Measurements from ENCODE around the gene FBXO42.

Gene FBXO42

DNA sequence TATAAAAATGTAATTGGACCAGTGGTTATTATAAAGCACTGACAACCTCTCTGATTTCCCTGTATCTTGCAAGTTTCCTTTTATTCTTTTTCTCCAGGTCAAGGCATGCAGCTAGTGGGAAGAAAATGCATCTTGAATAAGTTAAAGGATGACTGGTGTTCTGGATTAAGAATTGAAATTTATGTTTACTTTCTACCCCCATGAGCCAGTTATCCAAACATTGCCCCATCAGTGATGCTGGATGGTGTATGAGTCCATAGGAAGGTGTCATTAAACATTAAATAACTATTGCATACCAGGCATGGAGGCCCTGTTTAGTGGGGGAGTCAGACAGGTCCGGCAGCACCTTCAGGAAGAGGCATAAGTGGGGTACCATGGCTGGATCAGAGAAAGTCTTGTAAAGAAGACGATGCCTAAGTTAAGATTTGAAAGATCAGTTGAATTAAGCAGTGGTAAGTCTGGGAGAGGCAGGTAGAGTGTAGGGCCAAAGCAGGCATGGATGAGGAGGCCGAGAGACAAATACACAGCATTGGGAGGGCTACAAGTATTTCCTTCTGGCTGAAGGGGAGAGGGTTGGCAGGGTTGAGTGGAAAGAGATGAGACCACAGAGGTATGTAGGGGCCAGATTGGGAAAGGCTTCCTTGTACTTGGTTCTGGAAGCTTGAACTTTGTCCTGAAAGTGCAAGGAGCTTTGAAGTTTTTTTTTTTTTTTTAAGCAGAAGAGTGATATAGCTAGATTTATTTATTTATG is 20.4 kb upstream of the FBXO42 start:
- TF ChIP-seq MAX (IDR thresholded peaks at IDR 0.05; ENCODE audit: low read depth, low read length): no peak
- no peak for TF ChIP-seq MYC (IDR thresholded peaks at IDR 0.05; ENCODE audit: low read depth, low read length)
- TF ChIP-seq POLR2A (IDR thresholded peaks at IDR 0.05; ENCODE audit: extremely low read depth, insufficient read length): no peak
- TF ChIP-seq, protein P1, sequence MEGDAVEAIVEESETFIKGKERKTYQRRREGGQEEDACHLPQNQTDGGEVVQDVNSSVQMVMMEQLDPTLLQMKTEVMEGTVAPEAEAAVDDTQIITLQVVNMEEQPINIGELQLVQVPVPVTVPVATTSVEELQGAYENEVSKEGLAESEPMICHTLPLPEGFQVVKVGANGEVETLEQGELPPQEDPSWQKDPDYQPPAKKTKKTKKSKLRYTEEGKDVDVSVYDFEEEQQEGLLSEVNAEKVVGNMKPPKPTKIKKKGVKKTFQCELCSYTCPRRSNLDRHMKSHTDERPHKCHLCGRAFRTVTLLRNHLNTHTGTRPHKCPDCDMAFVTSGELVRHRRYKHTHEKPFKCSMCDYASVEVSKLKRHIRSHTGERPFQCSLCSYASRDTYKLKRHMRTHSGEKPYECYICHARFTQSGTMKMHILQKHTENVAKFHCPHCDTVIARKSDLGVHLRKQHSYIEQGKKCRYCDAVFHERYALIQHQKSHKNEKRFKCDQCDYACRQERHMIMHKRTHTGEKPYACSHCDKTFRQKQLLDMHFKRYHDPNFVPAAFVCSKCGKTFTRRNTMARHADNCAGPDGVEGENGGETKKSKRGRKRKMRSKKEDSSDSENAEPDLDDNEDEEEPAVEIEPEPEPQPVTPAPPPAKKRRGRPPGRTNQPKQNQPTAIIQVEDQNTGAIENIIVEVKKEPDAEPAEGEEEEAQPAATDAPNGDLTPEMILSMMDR (IDR thresholded peaks at IDR 0.05; ENCODE audit: low read depth, low read length): no peak
- no peak for DNase-seq (ENCODE audit: low read depth)
- H3K4me3 ChIP-seq (ENCODE audit: low read depth, low read length): no peak overlapping the region

DNA sequence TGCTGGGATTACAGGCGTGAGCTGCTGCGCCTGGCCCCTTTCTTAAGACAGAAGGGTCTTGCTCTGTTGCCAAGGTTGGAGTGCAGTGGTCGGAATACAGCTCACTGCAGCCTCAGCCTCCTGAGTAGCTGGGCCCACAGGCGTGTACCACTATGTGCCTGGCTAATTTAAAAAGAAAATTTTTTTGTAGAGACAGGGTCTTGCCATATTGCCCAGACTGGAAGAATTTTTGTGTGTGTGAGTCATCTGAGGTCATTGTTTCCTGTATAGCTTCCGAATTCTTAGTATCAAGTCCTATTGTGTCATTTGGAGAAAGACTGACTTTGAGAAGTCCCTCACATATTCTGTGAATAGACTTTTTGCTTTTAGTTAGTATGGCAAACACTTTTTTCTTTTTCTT is 19.4 kb upstream of the FBXO42 start:
- TF ChIP-seq MAX (IDR thresholded peaks at IDR 0.05; ENCODE audit: low read depth, low read length): no peak
- TF ChIP-seq MYC (IDR thresholded peaks at IDR 0.05; ENCODE audit: low read depth, low read length): no peak
- TF ChIP-seq, protein P1 (IDR thresholded peaks at IDR 0.05; ENCODE audit: low read depth, low read length): no peak
- no peak for TF ChIP-seq POLR2A (IDR thresholded peaks at IDR 0.05; ENCODE audit: extremely low read depth, insufficient read length)
- H3K4me3 ChIP-seq (ENCODE audit: low read depth, low read length): no peak overlapping the region
- DNase-seq (ENCODE audit: low read depth): peak; percentile 52

GRCh38 chr1:16369821-16370220 is 17.5 kb upstream of the FBXO42 start:
- DNase-seq (ENCODE audit: low read depth): no peak
- no peak for TF ChIP-seq MAX (IDR thresholded peaks at IDR 0.05; ENCODE audit: low read depth, low read length)
- no peak for TF ChIP-seq POLR2A (IDR thresholded peaks at IDR 0.05; ENCODE audit: extremely low read depth, insufficient read length)
- TF ChIP-seq, protein P1 (IDR thresholded peaks at IDR 0.05; ENCODE audit: low read depth, low read length): no peak
- TF ChIP-seq MYC (IDR thresholded peaks at IDR 0.05; ENCODE audit: low read depth, low read length): no peak
- no peak overlapping the region for H3K4me3 ChIP-seq (ENCODE audit: low read depth, low read length)

- peak; percentile 21 for DNase-seq (ENCODE audit: low read depth)
- H3K4me3 ChIP-seq (ENCODE audit: low read depth, low read length): peak overlapping the region; percentile 98
- TF ChIP-seq, protein P1 (IDR thresholded peaks at IDR 0.05; ENCODE audit: low read depth, low read length): no peak
- TF ChIP-seq MAX (IDR thresholded peaks at IDR 0.05; ENCODE audit: low read depth, low read length) (no peak), MYC (IDR thresholded peaks at IDR 0.05; ENCODE audit: low read depth, low read length) (no peak), POLR2A (IDR thresholded peaks at IDR 0.05; ENCODE audit: extremely low read depth, insufficient read length) (no peak)
Measured at GRCh38 chr1:16367968-16368890, 15.9 kb upstream of the FBXO42 start.

DNA sequence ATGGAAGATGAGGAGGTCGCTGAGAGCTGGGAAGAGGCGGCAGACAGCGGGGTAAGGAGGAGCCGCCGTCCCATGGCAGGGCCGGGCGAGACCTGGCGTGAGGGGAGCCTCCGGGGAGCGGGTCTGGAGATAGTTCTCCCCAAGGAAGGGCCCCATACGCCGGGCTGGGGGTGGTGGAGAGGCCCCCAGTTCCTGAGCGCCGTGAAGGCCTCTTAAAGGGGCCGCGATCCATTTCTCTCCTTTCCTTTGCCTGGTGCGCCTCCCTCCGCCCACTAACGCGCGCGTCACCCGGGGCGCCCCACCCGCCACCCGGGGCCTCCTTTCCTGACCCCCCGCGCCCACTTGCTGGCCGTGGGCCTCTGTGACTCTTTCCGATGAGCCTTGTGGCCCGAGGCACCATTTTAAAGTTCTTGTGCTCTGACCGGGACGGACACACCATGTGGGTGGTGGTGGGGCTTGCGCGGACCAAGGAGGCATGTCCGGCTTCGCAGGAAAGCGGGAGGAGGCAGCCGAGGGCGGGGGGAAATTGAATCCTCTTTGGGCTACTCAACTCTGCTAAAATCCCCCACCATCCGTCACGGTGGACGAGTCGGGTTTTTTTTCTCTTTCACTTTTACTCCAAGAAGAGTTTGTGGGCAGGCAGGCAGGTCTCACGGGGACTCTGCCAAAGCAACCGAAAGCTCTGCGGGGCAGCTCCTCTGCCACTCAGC is 15.1 kb upstream of the FBXO42 start:
- peak overlapping the region; percentile 98 for H3K4me3 ChIP-seq (ENCODE audit: low read depth, low read length)
- DNase-seq (ENCODE audit: low read depth): peak; percentile 84
- peak; percentile 75 for TF ChIP-seq MAX (IDR thresholded peaks at IDR 0.05; ENCODE audit: low read depth, low read length)
- peak; percentile 71 for TF ChIP-seq POLR2A (IDR thresholded peaks at IDR 0.05; ENCODE audit: extremely low read depth, insufficient read length)
- peak; percentile 55 for TF ChIP-seq MYC (IDR thresholded peaks at IDR 0.05; ENCODE audit: low read depth, low read length)
- TF ChIP-seq, protein P1 (IDR thresholded peaks at IDR 0.05; ENCODE audit: low read depth, low read length): no peak
